PC-3 (cell line): ENCODE measurements around the gene ERICH2. TPM values are rescaled to one million over a fixed set of nuclear protein-coding genes. Genes with fewer than 3 reads are reported as not detected.

Source experiments
- ATAC-seq: fragments of 200-7000 bp; cut with Tn5 transposase; 2 replicates; pipeline ENCODE4 v1.9.1; 2020; ENCODE audit warnings: mild to moderate bottlenecking, moderate library complexity
- BruUV-seq: library from RNA; stranded (reverse); fragments of 400-500 nt; replicated peaks from 2 replicates; lab custom pipeline; 2021; lab: Mats Ljungman, UMichigan
- CTCF ChIA-PET: fragments of 300-600 bp; sonication (Branson Sonifier 250); formaldehyde crosslinking; loops from one replicate; lab custom pipeline; 2022; ENCODE audit warnings: antibody characterized with exemption; lab: Charles Lee
- POLR2A ChIA-PET: fragments of 300-600 bp; sonication (Branson Sonifier 250); formaldehyde crosslinking; loops from one replicate; lab custom pipeline; 2022; ENCODE audit warnings: antibody characterized with exemption; ENCODE audit not compliant: unreplicated experiment; lab: Charles Lee
- DNase-seq: peaks from one replicate; pipeline ENCODE4 v3.0.0-alpha.2; 2015
- H2AFZ ChIP-seq: fragments of 300-600 bp; sonication (generic); 2 replicates; pipeline ENCODE4 v1.6.0; 2016; ENCODE audit warnings: antibody characterized with exemption, low read length
- H3F3A ChIP-seq: fragments of 300-600 bp; sonication (generic); one replicate; pipeline ENCODE4 v1.6.0; 2017; ENCODE audit warnings: antibody characterized with exemption, low read length, control low read depth, mild to moderate bottlenecking; ENCODE audit not compliant: unreplicated experiment
- H3K27ac ChIP-seq: fragments of 300-600 bp; sonication (generic); 2 replicates; pipeline ENCODE4 v1.5.1; 2016; ENCODE audit warnings: mild to moderate bottlenecking, low read length
- H3K27me3 ChIP-seq: fragments of 300-600 bp; sonication (generic); 2 replicates; pipeline ENCODE4 v1.6.1; 2016; ENCODE audit warnings: low read length, mixed read lengths
- H3K36me3 ChIP-seq: fragments of 300-600 bp; sonication (generic); 2 replicates; pipeline ENCODE4 v1.6.1; 2016; ENCODE audit warnings: low read depth, mixed run types, low read length, mixed read lengths
- H3K4me1 ChIP-seq: fragments of 300-600 bp; sonication (generic); 2 replicates; pipeline ENCODE4 v1.5.1; 2016; ENCODE audit warnings: low read length; ENCODE audit not compliant: insufficient read depth
- H3K4me2 ChIP-seq: fragments of 300-600 bp; sonication (generic); 2 replicates; pipeline ENCODE4 v1.6.0; 2016; ENCODE audit warnings: low read length
- H3K4me3 ChIP-seq: fragments of 300-600 bp; sonication (generic); 2 replicates; pipeline ENCODE4 v1.5.1; 2016; ENCODE audit warnings: mild to moderate bottlenecking, low read length, mixed read lengths
- H3K79me2 ChIP-seq: fragments of 300-600 bp; sonication (generic); 2 replicates; pipeline ENCODE4 v1.6.1; 2017; ENCODE audit warnings: low read length, mixed read lengths
- H3K9ac ChIP-seq: fragments of 300-600 bp; sonication (generic); 2 replicates; pipeline ENCODE4 v1.6.0; 2016; ENCODE audit warnings: mild to moderate bottlenecking, low read length
- H3K9me2 ChIP-seq: fragments of 300-600 bp; sonication (generic); replicated peaks from 2 replicates; pipeline ENCODE4 v1.6.1; 2016; ENCODE audit warnings: mixed run types, low read length, mixed read lengths
- H3K9me3 ChIP-seq: fragments of 300-600 bp; sonication (generic); 2 replicates; pipeline ENCODE4 v1.6.1; 2016; ENCODE audit warnings: low read length, mixed read lengths
- H4K20me1 ChIP-seq: fragments of 300-600 bp; sonication (generic); 2 replicates; pipeline ENCODE4 v1.6.1; 2016; ENCODE audit warnings: low read length, mixed read lengths
- CTCF ChIP-seq: fragments of 300-600 bp; sonication (generic); conservative IDR thresholded peaks from 2 replicates; pipeline ENCODE4 v1.5.1; 2017; ENCODE audit warnings: antibody characterized with exemption, low read depth, mild to moderate bottlenecking, low read length
- EZH2 ChIP-seq: fragments of 300-600 bp; sonication (generic); IDR thresholded peaks from one replicate; pipeline ENCODE4 v1.6.1; 2017; ENCODE audit warnings: antibody characterized with exemption, mild to moderate bottlenecking, low read length; ENCODE audit not compliant: unreplicated experiment
- EZH2phosphoT487 ChIP-seq: fragments of 300-600 bp; sonication (generic); IDR thresholded peaks from 2 replicates; pipeline ENCODE4 v1.6.1; 2018; ENCODE audit warnings: mild to moderate bottlenecking, antibody characterized with exemption, low read length, borderline replicate concordance
- intact Hi-C: fragments of 100-400 bp; cut with micrococcal nuclease; formaldehyde crosslinking; loops from 2 replicates; pipeline ENCODE4 v1.9.0; 2023
- total RNA-seq: library from RNA; depleted of rRNA; stranded (reverse); fragments of >200 nt; gene quantifications from 2 replicates; pipeline ENCODE4 v1.2.3, GENCODE V29; 2014

The ERICH2 gene
- total RNA-seq, 1 experiment from 2014 or later, result 1.9 TPM

DNA sequence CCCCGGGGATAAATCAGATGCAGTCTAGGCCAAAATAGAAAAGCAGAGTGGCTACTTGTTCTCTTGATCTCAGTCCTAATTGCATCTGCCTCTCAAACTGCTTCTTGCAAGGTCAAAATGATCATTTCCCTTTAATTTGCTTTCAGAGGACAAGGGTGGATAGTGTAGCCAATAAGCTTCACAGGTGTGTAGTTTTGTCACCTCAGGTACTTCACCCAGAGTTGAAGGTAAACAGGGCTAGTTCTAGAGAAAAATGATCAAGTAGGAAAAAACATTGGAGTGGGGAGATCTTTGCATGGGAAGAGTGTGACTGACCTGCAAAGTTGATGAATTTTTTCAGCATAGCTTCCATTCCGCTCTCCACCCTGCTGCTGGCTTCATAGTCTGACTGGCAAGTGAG, 8.7 kb downstream of the ERICH2 start:
- intact Hi-C loops, result no loop called here
- CTCF ChIA-PET, result no interaction called here
- Histone ChIP-seq H2AFZ (no peak overlapping the region), H3K9ac (no peak overlapping the region), H3F3A (no peaks in the 10 kb centered on the region), H3K4me3 (no peak overlapping the region), H4K20me1 (no peaks in the 10 kb centered on the region), H3K4me2 (no peak overlapping the region), H3K27ac (no peak overlapping the region), H3K4me1 (no peaks in the 10 kb centered on the region), H3K79me2 (no peaks in the 10 kb centered on the region), H3K36me3 (no peaks in the 10 kb centered on the region), H3K9me3 (no peaks in the 10 kb centered on the region), H3K9me2 (no peaks in the 10 kb centered on the region), H3K27me3 (no peaks in the 10 kb centered on the region)
- BruUV-seq, result no TSS peak
- DNase-seq (no peak), ATAC-seq (no peak)
- TF ChIP-seq CTCF, result no peak
- no peak for TF ChIP-seq EZH2
- POLR2A ChIA-PET, result no interaction called here

DNA sequence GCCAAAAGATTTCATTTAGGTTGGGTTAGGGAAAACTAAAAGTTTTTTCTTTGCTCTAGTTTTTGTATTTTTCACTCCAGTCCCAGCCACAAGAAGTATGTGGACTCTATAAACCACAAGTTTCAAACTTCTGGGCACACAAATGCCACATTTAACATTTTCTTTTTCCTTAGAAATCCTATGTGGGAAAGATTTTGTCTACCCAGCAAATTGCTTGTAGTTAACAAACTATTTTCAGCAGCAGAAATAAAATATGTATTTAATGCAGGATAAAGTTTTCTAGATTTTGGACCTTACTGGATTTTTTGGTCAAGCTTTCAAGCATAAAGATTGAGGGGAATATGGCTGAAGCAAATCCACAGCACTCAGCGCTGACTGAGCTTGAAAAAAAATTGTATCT, 9.1 kb downstream of the ERICH2 start:
- CTCF ChIA-PET, result no interaction called here
- Histone ChIP-seq H3K79me2 (no peaks in the 10 kb centered on the region), H3K9me3 (no peaks in the 10 kb centered on the region), H3K4me3 (no peak overlapping the region), H3F3A (no peaks in the 10 kb centered on the region), H3K36me3 (no peaks in the 10 kb centered on the region), H3K27me3 (no peaks in the 10 kb centered on the region), H3K9ac (no peak overlapping the region), H3K9me2 (no peaks in the 10 kb centered on the region), H3K4me2 (no peak overlapping the region), H2AFZ (no peak overlapping the region), H3K4me1 (no peaks in the 10 kb centered on the region), H4K20me1 (no peaks in the 10 kb centered on the region), H3K27ac (no peak overlapping the region)
- TF ChIP-seq EZH2 (no peak), CTCF (no peak), EZH2phosphoT487 (no peak)
- POLR2A ChIA-PET, result no interaction called here
- DNase-seq (no peak), ATAC-seq (no peak)
- intact Hi-C loops, result no loop called here
- BruUV-seq, result no TSS peak

DNA sequence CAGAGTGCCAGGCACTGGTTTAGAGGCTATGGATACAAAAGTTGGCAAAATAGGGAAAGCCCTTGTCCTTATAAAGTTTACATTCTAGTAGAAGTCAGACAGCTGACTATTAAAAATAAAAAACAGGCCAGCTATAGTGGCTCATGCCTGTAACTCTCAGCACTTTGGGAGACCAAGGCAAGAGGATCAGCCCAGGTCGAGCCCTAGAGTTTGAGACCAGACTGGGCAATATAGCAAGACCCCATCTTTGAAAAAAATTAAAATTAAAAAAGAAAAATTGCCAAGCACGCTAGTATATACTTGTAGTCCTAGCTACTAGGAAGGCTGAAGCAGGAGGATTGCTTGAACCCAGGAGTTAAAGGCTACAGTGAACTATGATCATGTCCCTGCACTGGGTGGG, 12.5 kb downstream of the ERICH2 start:
- Histone ChIP-seq H3K4me3 (no peak overlapping the region), H2AFZ (no peak overlapping the region), H3K27me3 (no peaks in the 10 kb centered on the region), H3K4me2 (no peak overlapping the region), H4K20me1 (no peaks in the 10 kb centered on the region), H3F3A (no peaks in the 10 kb centered on the region), H3K4me1 (no peaks in the 10 kb centered on the region), H3K9ac (no peak overlapping the region), H3K9me3 (no peaks in the 10 kb centered on the region), H3K79me2 (no peaks in the 10 kb centered on the region), H3K36me3 (no peaks in the 10 kb centered on the region), H3K27ac (no peak overlapping the region), H3K9me2 (no peaks in the 10 kb centered on the region)
- intact Hi-C loops, result no loop called here
- BruUV-seq, result no TSS peak
- POLR2A ChIA-PET, result no interaction called here
- CTCF ChIA-PET, result no interaction called here
- DNase-seq, result no peak
- no peak for TF ChIP-seq EZH2
- no peak for ATAC-seq
